Keratinocyte (primary cell): Measurements from ENCODE around the gene ANGPTL2.

Experiments used
- CTCF ChIP-seq, 3 experiments: IDR thresholded peaks in 1 of 3; conservative IDR thresholded peaks in 1 of 3; optimal IDR thresholded peaks in 1 of 3; 2 replicates in 2 of 3; 3 replicates in 1 of 3; pipeline versions ENCODE3 to v1.5.1; 2011; ENCODE audit warnings: low read length in 3 of 3, mild to moderate bottlenecking in 3 of 3, moderate library complexity in 2 of 3, control low read depth in 1 of 3, inconsistent platforms in 1 of 3; ENCODE audit not compliant: insufficient read depth in 2 of 3; ENCODE audit errors: extremely low read depth in 1 of 3
- EZH2 ChIP-seq: IDR thresholded peaks from one replicate; pipeline ENCODE4 v1.6.1; 2012; ENCODE audit warnings: inconsistent platforms, mild to moderate bottlenecking, low read length, moderate library complexity

GRCh38 chr9:127140181-127140580 is 17.7 kb upstream of the ANGPTL2 start:
- TF ChIP-seq CTCF (optimal IDR thresholded peaks at IDR 0.05 in 1 of 3, IDR thresholded peaks at IDR 0.05 in 1 of 3, conservative IDR thresholded peaks at IDR 0.05 in 1 of 3; ENCODE audit: extremely low read depth in 1 of 3, insufficient read depth in 2 of 3, low read length in 3 of 3) (no peak), EZH2 (no peak)
